HCEC 1CT (cell line): ENCODE data around the gene ZNF782.
"Not testable (repeated sequence)": the region's sequence is repeated elsewhere in the genome, so short reads cannot be mapped to it uniquely, and the experiment has no call there.

ENCODE experiments used
- DNase-seq: peaks from one replicate; pipeline ENCODE4 v3.0.0-alpha.2; 2017

The ZNF782 gene

GRCh38 chr9:96852676-96853075, 1.6 kb downstream of the ZNF782 start:
- no peak for DNase-seq

- no peak for DNase-seq
Observed at GRCh38 chr9:96844040-96844439, 10.3 kb downstream of the ZNF782 start.

- DNase-seq, result no peak
Observed at GRCh38 chr9:96818533-96818932, 35.8 kb downstream of the ZNF782 start.

GRCh38 chr9:96817973-96818372, 36.3 kb downstream of the ZNF782 start:
- no peak for DNase-seq

- DNase-seq, result no peak
Observed at GRCh38 chr9:96813607-96814006, 40.7 kb downstream of the ZNF782 start.

- DNase-seq, result not testable (repeated sequence)
Observed at GRCh38 chr9:96798959-96799358, 55.4 kb downstream of the ZNF782 start.

- DNase-seq, result no peak
Observed at GRCh38 chr9:96784021-96784420, 70.3 kb downstream of the ZNF782 start.

- no peak for DNase-seq
Observed at GRCh38 chr9:96782235-96782634, 72.1 kb downstream of the ZNF782 start.

GRCh38 chr9:96781552-96781951, 72.8 kb downstream of the ZNF782 start:
- no peak for DNase-seq

- no peak for DNase-seq
Observed at GRCh38 chr9:96779089-96779488, 75.2 kb downstream of the ZNF782 start.

GRCh38 chr9:96777426-96777864, 76.9 kb downstream of the ZNF782 start:
- no peak for DNase-seq

- no peak for DNase-seq
Observed at GRCh38 chr9:96771124-96771523, 83.2 kb downstream of the ZNF782 start.

GRCh38 chr9:96769989-96770388, 84.3 kb downstream of the ZNF782 start:
- no peak for DNase-seq
